D721Med (cell line): ENCODE data around the gene PLCB4.

Experiments
- DNase-seq: peaks from one replicate; pipeline ENCODE4 v3.0.0; 2011; ENCODE audit warnings: low spot score; ENCODE audit not compliant: insufficient read length
- FAIRE-seq: peaks from 2 replicates; lab custom pipeline; 2011; peaks lifted over from hg19 to GRCh38; lab: Jason Lieb, UNC
- CTCF ChIP-seq: IDR thresholded peaks from 2 replicates; pipeline ENCODE4 v1.5.1; 2012; ENCODE audit warnings: mild to moderate bottlenecking, control low read depth; ENCODE audit not compliant: insufficient read depth; ENCODE audit errors: missing control alignments

Gene PLCB4

GRCh38 chr20:9165261-9165660 lies 96.4 kb downstream of the PLCB4 start:
- TF ChIP-seq CTCF = no peak
- no peak for DNase-seq
- no peak for FAIRE-seq

- FAIRE-seq (no peak), DNase-seq (no peak)
- TF ChIP-seq CTCF = no peak
Measured at GRCh38 chr20:9166153-9166780, 97.4 kb downstream of the PLCB4 start.

GRCh38 chr20:9169409-9169808 lies 100.5 kb downstream of the PLCB4 start:
- no peak for DNase-seq
- no peak for FAIRE-seq
- no peak for TF ChIP-seq CTCF

- FAIRE-seq (no peak), DNase-seq (no peak)
- peak; percentile 33 for TF ChIP-seq CTCF
Measured at GRCh38 chr20:9172851-9173250, 104.0 kb downstream of the PLCB4 start.

- no peak for TF ChIP-seq CTCF
- no peak for FAIRE-seq
- DNase-seq = no peak
Measured at GRCh38 chr20:9177278-9177677, 108.4 kb downstream of the PLCB4 start.

GRCh38 chr20:9179193-9179802 lies 110.4 kb downstream of the PLCB4 start:
- TF ChIP-seq CTCF = no peak
- no peak for DNase-seq
- no peak for FAIRE-seq

- FAIRE-seq (no peak), DNase-seq (no peak)
- no peak for TF ChIP-seq CTCF
Measured at GRCh38 chr20:9179867-9180266, 111.0 kb downstream of the PLCB4 start.
